SW 1271 (cell line): ENCODE results near the gene SLC38A7.

Experiments
- DNase-seq, 2 experiments: peaks; one replicate each; lab custom pipeline; 2025; lab: John Stamatoyannopoulos, UW

SLC38A7 gene

GRCh38 chr16:58636466-58636865 lies 48.1 kb downstream of the SLC38A7 start:
- no peak for DNase-seq

- no peak for DNase-seq
These were observed 49.1 kb downstream of the SLC38A7 start for GRCh38 chr16:58635502-58635901.

- no peak for DNase-seq
These were observed 50.2 kb downstream of the SLC38A7 start for GRCh38 chr16:58634265-58634802.

- peak; percentile 84 to 97 for DNase-seq
These were observed 54.6 kb downstream of the SLC38A7 start, which contains the start of gene CNOT1 for GRCh38 chr16:58629733-58630640. Gene CNOT1, minus strand, starts transcription at chr16:58629826. Its CDS starts 30,489 bp downstream, at chr16:58599337.

- DNase-seq = peak in 1 of 2 experiments; percentile 39
These were observed 55.5 kb downstream of the SLC38A7 start for GRCh38 chr16:58628845-58629732.

- DNase-seq = no peak
These were observed 60.4 kb downstream of the SLC38A7 start for GRCh38 chr16:58624209-58624608.

GRCh38 chr16:58620396-58620795 lies 64.2 kb downstream of the SLC38A7 start:
- no peak for DNase-seq

- DNase-seq = no peak
These were observed 69.3 kb downstream of the SLC38A7 start for GRCh38 chr16:58615280-58615679.
